ENCODE measurements around the gene ZNF587.
"Not testable (repeated sequence)": the region's sequence is repeated elsewhere in the genome, so short reads cannot be mapped to it uniquely, and the experiment has no call there.

DNA sequence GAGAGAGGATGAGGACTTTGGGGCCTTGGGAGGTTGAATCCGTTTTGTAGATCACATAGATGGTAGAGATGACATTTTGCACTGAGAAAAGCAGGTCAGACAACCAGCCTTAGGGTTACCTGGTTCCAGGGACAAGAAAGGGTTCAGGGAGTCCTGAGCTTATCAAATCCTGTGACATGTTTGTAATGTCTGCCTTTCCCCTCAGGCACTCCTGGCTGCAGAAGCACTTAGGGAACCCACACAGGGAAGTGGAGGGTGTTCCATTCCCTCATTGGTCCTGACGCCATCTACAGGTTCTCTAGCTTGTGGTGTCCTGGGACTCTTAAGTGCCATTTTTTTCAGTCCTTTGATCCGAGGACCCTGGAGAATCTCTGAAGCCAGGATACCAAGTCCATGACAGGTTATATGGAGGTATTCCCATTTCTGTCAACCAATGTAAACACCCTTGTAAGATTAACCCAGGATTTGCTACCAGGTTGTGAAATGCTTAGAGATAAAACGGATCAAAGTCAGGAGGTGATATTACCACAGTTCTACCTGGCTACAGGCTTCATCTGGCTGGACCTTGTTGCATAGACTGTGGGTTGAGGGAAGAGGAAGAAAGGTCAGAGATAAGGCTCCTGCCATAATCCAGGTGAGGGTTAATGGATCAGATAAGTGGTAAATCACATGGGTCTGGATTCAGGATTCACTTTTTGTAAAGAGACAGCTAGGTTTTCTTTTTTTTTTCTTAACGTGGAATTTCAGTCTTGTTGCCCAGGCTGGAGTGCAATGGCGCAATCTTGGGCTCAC is 2.3 kb downstream of the ZNF587 start:
- not testable (repeated sequence) for TF ChIP-seq POLR2A, CTCF (IDR thresholded peaks at IDR 0.05)
